ENCODE data around the gene ADD3. TPM values are rescaled to one million over a fixed set of nuclear protein-coding genes. Genes with fewer than 3 reads are reported as not detected.

The ADD3 gene
- total RNA-seq, 1 experiment from 2014 or later = 59.9 TPM

DNA sequence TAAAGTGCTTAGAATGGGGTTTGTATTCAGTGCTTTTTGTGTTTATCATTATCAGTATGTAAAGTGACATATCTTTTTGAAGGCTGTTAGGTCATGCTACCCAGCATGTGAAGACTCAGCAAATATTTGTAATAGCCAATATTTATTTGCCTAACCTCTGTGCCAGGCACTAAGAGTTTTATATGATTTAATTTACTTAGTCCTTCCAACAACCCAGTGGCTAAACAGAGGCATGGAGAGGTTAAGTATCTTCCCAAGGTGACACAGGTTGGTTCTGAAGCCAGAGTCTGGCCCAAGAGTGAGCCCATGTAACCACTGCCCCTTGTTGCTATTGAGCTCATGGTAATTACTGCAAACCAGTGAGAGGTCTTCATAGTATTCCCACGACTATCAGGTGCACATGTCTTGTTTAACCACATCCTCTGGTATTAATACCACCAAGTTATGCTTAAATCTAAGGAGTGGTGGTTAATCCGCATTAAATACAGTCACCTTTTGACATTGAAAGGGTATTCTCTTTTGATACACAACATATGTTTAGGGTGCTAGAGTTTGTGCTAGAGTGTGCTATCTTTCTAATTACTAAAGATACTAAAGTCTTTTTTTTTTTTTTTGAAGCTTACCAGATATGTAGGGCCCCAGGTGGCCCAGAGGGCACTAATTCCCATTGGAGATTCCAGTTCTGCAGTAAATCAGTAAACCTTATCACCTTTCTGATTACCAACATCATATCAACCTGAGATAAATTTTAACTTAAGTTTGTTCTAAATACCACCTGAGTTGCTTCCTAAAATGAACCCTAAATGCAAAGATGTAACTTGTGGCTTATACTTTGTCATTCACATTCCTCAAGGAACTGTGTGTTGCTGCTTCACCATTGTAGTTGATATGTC lies 2.9 kb downstream of the ADD3 start:
- Histone ChIP-seq H3K27ac (ENCODE audit: insufficient read length, low read depth, low read length) (no peak overlapping the region), H4K5ac (ENCODE audit: insufficient read length, low read depth, low read length) (no peak overlapping the region), H2AFZ (ENCODE audit: low read length) (no peak overlapping the region), H2BK15ac (ENCODE audit: low read depth, low read length) (no peak overlapping the region), H2BK12ac (ENCODE audit: insufficient read length, low read depth, low read length) (no peak overlapping the region), H3K79me2 (ENCODE audit: insufficient read depth, low read length) (peaks cover 21% of the 10 kb centered on the region; the same call in 1 of the 2 replicates), H3K56ac (ENCODE audit: insufficient read length, low read depth, low read length) (no peak overlapping the region), H2AK5ac (ENCODE audit: insufficient read length, low read length) (no peak overlapping the region), H4K8ac (replicated peaks; ENCODE audit: insufficient read length, low read depth, low read length) (no peak overlapping the region), H2BK5ac (ENCODE audit: insufficient read length, low read length) (no peak overlapping the region), H3K23ac (ENCODE audit: insufficient read length, low read depth, low read length) (no peak overlapping the region), H3K18ac (ENCODE audit: insufficient read length, low read depth, low read length) (no peak overlapping the region), H3K23me2 (ENCODE audit: insufficient read length, low read depth, low read length, poor library complexity, severe bottlenecking) (peaks cover 16% of the 10 kb centered on the region), H3K14ac (ENCODE audit: insufficient read depth, low read length) (no peak overlapping the region), H3K4me1 (ENCODE audit: insufficient read depth, low read length) (peaks cover 18% of the 10 kb centered on the region), H3K79me1 (ENCODE audit: insufficient read depth, low read depth, low read length, poor library complexity, severe bottlenecking) (peaks cover 3% of the 10 kb centered on the region), H4K20me1 (ENCODE audit: control insufficient read depth, insufficient read depth, insufficient read length) (no peaks in the 10 kb centered on the region), H2BK20ac (ENCODE audit: low read depth, low read length, poor library complexity, severe bottlenecking) (no peak overlapping the region), H3K9ac (ENCODE audit: extremely low read depth, insufficient read length, low read length) (no peak overlapping the region), H3K27me3 (ENCODE audit: insufficient read depth, low read length) (no peaks in the 10 kb centered on the region), H4K91ac (ENCODE audit: insufficient read length, low read depth, low read length) (no peak overlapping the region), H3T11ph (ENCODE audit: low read length) (no peak overlapping the region), H2BK120ac (ENCODE audit: low read depth, low read length, poor library complexity, severe bottlenecking) (no peak overlapping the region), H3K4me2 (ENCODE audit: insufficient read depth, insufficient read length, low read length) (no peak overlapping the region), H3K9me3 (ENCODE audit: control insufficient read depth, low read depth, low read length) (no peaks in the 10 kb centered on the region), H3K4ac (ENCODE audit: low read depth, low read length) (no peak overlapping the region)
- Mint-ChIP-seq H3K36me3 (ENCODE audit: insufficient read depth in 1 of 3, low read depth in 3 of 3) (peaks cover 0 to 2% (median 0%) of the 10 kb centered on the region in 3 experiments; a peak in 1 of 7 replicates), H3K4me3 (no peak overlapping the region), H3K27me3 (ENCODE audit: low read depth) (peaks cover 2% of the 10 kb centered on the region; the same call in 1 of the 2 replicates), H3K4me1 (peaks cover 55 to 58% of the 10 kb centered on the region in 2 experiments), H3K27ac (no peak overlapping the region), H3K9me3 (no peaks in the 10 kb centered on the region)
- TF ChIP-seq, protein P1, sequence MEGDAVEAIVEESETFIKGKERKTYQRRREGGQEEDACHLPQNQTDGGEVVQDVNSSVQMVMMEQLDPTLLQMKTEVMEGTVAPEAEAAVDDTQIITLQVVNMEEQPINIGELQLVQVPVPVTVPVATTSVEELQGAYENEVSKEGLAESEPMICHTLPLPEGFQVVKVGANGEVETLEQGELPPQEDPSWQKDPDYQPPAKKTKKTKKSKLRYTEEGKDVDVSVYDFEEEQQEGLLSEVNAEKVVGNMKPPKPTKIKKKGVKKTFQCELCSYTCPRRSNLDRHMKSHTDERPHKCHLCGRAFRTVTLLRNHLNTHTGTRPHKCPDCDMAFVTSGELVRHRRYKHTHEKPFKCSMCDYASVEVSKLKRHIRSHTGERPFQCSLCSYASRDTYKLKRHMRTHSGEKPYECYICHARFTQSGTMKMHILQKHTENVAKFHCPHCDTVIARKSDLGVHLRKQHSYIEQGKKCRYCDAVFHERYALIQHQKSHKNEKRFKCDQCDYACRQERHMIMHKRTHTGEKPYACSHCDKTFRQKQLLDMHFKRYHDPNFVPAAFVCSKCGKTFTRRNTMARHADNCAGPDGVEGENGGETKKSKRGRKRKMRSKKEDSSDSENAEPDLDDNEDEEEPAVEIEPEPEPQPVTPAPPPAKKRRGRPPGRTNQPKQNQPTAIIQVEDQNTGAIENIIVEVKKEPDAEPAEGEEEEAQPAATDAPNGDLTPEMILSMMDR (conservative IDR thresholded peaks at IDR 0.05) = no peak
- no CpG with 5 or more reads among the region's 2 CpGs for WGBS (ENCODE audit: extremely low coverage, insufficient read length, low lambda C conversion rate)
- no peak for DNase-seq

All from H9 (cell line).